ENCODE results near the gene CALML6.

Gene CALML6

GRCh38 chr1:1959840-1960479 is 44.9 kb downstream of the CALML6 start (continued):
- TF ChIP-seq ZNF777 (tag by site-specific recombination; IDR thresholded peaks at IDR 0.05; ENCODE audit: borderline replicate concordance): no peak
- TF ChIP-seq ZNF16 (tag by site-specific recombination; IDR thresholded peaks at IDR 0.05; ENCODE audit: low read depth): no peak
- TF ChIP-seq ZEB2 (tag by site-specific recombination; IDR thresholded peaks at IDR 0.05): peak; percentile 94
- TF ChIP-seq ZNF423 (tag by site-specific recombination; IDR thresholded peaks at IDR 0.05): peak; percentile 96
- TF ChIP-seq HOXA7 (CRISPR knock-in tag; IDR thresholded peaks at IDR 0.05; ENCODE audit: borderline replicate concordance): no peak
- TF ChIP-seq ZNF23 (tag by site-specific recombination; IDR thresholded peaks at IDR 0.05; ENCODE audit: borderline replicate concordance): no peak
- no peak for TF ChIP-seq KLF10 (tag by site-specific recombination; IDR thresholded peaks at IDR 0.05)
- TF ChIP-seq SETDB1 (IDR thresholded peaks at IDR 0.05; ENCODE audit: insufficient read length, low read length): no peak
- TF ChIP-seq ZFP69B (tag by site-specific recombination; IDR thresholded peaks at IDR 0.05): 0 out of 2 replicates have a peak, but pooled peaks have one; percentile 24
- TF ChIP-seq ZNF391 (tag by site-specific recombination; IDR thresholded peaks at IDR 0.05; ENCODE audit: borderline replicate concordance, low read depth): 0 out of 2 replicates have a peak, but pooled peaks have one; percentile 35
- peak; percentile 45; the same call in 1 of the 2 replicates for TF ChIP-seq KLF9 (tag by site-specific recombination; IDR thresholded peaks at IDR 0.05; ENCODE audit: low read depth)
- TF ChIP-seq ZNF266 (tag by site-specific recombination; IDR thresholded peaks at IDR 0.05; ENCODE audit: low read depth): no peak
- 0 out of 2 replicates have a peak, but pooled peaks have one; percentile 43 for TF ChIP-seq BCL11A (tag by site-specific recombination; IDR thresholded peaks at IDR 0.05; ENCODE audit: low read depth)
- peak; percentile 72 for TF ChIP-seq ZNF692 (tag by site-specific recombination; IDR thresholded peaks at IDR 0.05)
- no peak for TF ChIP-seq ZNF555 (tag by site-specific recombination; conservative IDR thresholded peaks at IDR 0.05)
- TF ChIP-seq HOXC10 (CRISPR knock-in tag; IDR thresholded peaks at IDR 0.05): no peak
- no peak for TF ChIP-seq ZNF677 (tag by site-specific recombination; IDR thresholded peaks at IDR 0.05)
- TF ChIP-seq ZNF629 (tag by site-specific recombination; IDR thresholded peaks at IDR 0.05): peak; percentile 71
- TF ChIP-seq ZNF114 (tag by site-specific recombination; IDR thresholded peaks at IDR 0.05): no peak
- TF ChIP-seq PRDM6 (tag by site-specific recombination; IDR thresholded peaks at IDR 0.05): no peak
- peak; percentile 70; the same call in 1 of the 2 replicates for TF ChIP-seq ZNF394 (tag by site-specific recombination; IDR thresholded peaks at IDR 0.05; ENCODE audit: borderline replicate concordance)
- TF ChIP-seq MZF1 (tag by site-specific recombination; IDR thresholded peaks at IDR 0.05; ENCODE audit: borderline replicate concordance): no peak
- no peak for TF ChIP-seq ZNF350 (tag by site-specific recombination; IDR thresholded peaks at IDR 0.05)
- no peak for TF ChIP-seq ZNF530 (tag by site-specific recombination; IDR thresholded peaks at IDR 0.05; ENCODE audit: low read depth)
- peak; percentile 89 for TF ChIP-seq ZNF501 (tag by site-specific recombination; IDR thresholded peaks at IDR 0.05)
- no peak for TF ChIP-seq ZBTB1 (tag by site-specific recombination; IDR thresholded peaks at IDR 0.05)
- TF ChIP-seq KLF8 (tag by site-specific recombination; IDR thresholded peaks at IDR 0.05): peak; percentile 26; the same call in 1 of the 2 replicates
- no peak for TF ChIP-seq ZNF362 (tag by site-specific recombination; IDR thresholded peaks at IDR 0.05)
- TF ChIP-seq PRDM10 (tag by site-specific recombination; IDR thresholded peaks at IDR 0.05): no peak
- no peak for TF ChIP-seq ZNF112 (tag by site-specific recombination; IDR thresholded peaks at IDR 0.05)
- TF ChIP-seq ZNF184 (tag by site-specific recombination; IDR thresholded peaks at IDR 0.05): 0 out of 2 replicates have a peak, but pooled peaks have one; percentile 71
- peak; percentile 50 for TF ChIP-seq ZSCAN30 (tag by site-specific recombination; IDR thresholded peaks at IDR 0.05)
- TF ChIP-seq ZNF169 (tag by site-specific recombination; IDR thresholded peaks at IDR 0.05): no peak
